IMR-90 (cell line): Measurements from ENCODE around the gene COL11A2. TPM values are rescaled to one million over a fixed set of nuclear protein-coding genes. Genes with fewer than 3 reads are reported as not detected.

ENCODE experiments used
- ATAC-seq: fragments of 200-7000 bp; cut with Tn5 transposase; 2 replicates; pipeline ENCODE4 v1.9.1; 2020; ENCODE audit warnings: low read depth, mild to moderate bottlenecking, moderate library complexity
- BruUV-seq: library from RNA; stranded (reverse); fragments of 400-500 nt; replicated peaks from 2 replicates; lab custom pipeline; 2021; lab: Mats Ljungman, UMichigan
- CTCF ChIA-PET: fragments of 300-600 bp; formaldehyde crosslinking; extraction: SDS; loops from one replicate; lab custom pipeline; 2021; ENCODE audit warnings: antibody characterized with exemption; lab: Yijun Ruan, JAX
- POLR2A ChIA-PET: fragments of 300-600 bp; sonication (Branson Sonifier 250); formaldehyde crosslinking; loops from one replicate; lab custom pipeline; 2022; ENCODE audit warnings: antibody characterized with exemption; ENCODE audit not compliant: unreplicated experiment; lab: Charles Lee
- DNase-seq: peaks from one replicate; pipeline ENCODE4 v3.0.0; 2013
- H2AFZ ChIP-seq: replicated peaks from 2 replicates; pipeline ENCODE3; 2013; ENCODE audit warnings: low read length, mild to moderate bottlenecking; ENCODE audit not compliant: poor library complexity
- H2AK5ac ChIP-seq: 2 replicates; pipeline ENCODE4 v1.6.1; 2013; ENCODE audit warnings: low read depth, low read length, inconsistent platforms
- H2AK9ac ChIP-seq: replicated peaks from 2 replicates; pipeline ENCODE3; 2013; ENCODE audit warnings: mild to moderate bottlenecking, low read depth, low read length, moderate library complexity; ENCODE audit not compliant: poor library complexity
- H2BK120ac ChIP-seq: 2 replicates; pipeline ENCODE4 v1.6.1; 2013; ENCODE audit warnings: low read depth, low read length, inconsistent platforms
- H2BK15ac ChIP-seq: 3 replicates; pipeline ENCODE4 v1.6.1; 2013; ENCODE audit warnings: low read depth, low read length, inconsistent platforms
- H2BK20ac ChIP-seq: 2 replicates; pipeline ENCODE4 v1.6.1; 2013; ENCODE audit warnings: low read depth, mild to moderate bottlenecking, inconsistent platforms, low read length, moderate library complexity
- H2BK5ac ChIP-seq: 2 replicates; pipeline ENCODE4 v1.6.1; 2013; ENCODE audit warnings: mild to moderate bottlenecking, low read depth, low read length, inconsistent platforms; ENCODE audit not compliant: poor library complexity, severe bottlenecking
- H3K14ac ChIP-seq: replicated peaks from 2 replicates; pipeline ENCODE4 v1.6.1; 2013; ENCODE audit warnings: low read depth, low read length, inconsistent platforms
- H3K18ac ChIP-seq: 2 replicates; pipeline ENCODE4 v1.6.1; 2013; ENCODE audit warnings: low read depth, low read length, control low read depth
- H3K23ac ChIP-seq: 2 replicates; pipeline ENCODE4 v1.6.1; 2013; ENCODE audit warnings: low read depth, low read length, inconsistent platforms
- H3K27ac ChIP-seq: 2 replicates; pipeline ENCODE4 v1.5.1; 2013; ENCODE audit warnings: mild to moderate bottlenecking, control low read depth, low read length; ENCODE audit not compliant: insufficient read depth
- H3K27me3 ChIP-seq: 2 replicates; pipeline ENCODE4 v1.6.1; 2013; ENCODE audit warnings: low read length; ENCODE audit not compliant: control insufficient read depth, insufficient read depth
- H3K36me3 ChIP-seq: 2 replicates; pipeline ENCODE4 v1.6.1; 2013; ENCODE audit warnings: low read length, mixed read lengths; ENCODE audit not compliant: control insufficient read depth, insufficient read depth
- H3K4ac ChIP-seq: 2 replicates; pipeline ENCODE4 v1.6.1; 2013; ENCODE audit warnings: low read depth, low read length, inconsistent platforms
- H3K4me1 ChIP-seq: 2 replicates; pipeline ENCODE4 v1.6.1; 2013; ENCODE audit warnings: low read length, mixed read lengths; ENCODE audit not compliant: control insufficient read depth, insufficient read depth
- H3K4me2 ChIP-seq: 2 replicates; pipeline ENCODE4 v1.6.1; 2013; ENCODE audit warnings: low read depth, mild to moderate bottlenecking, control low read depth, low read length, moderate library complexity
- H3K4me3 ChIP-seq: 2 replicates; pipeline ENCODE4 v1.5.1; 2013; ENCODE audit warnings: low read depth, mild to moderate bottlenecking, control low read depth, low read length, moderate library complexity; ENCODE audit not compliant: insufficient read depth
- H3K56ac ChIP-seq: 2 replicates; pipeline ENCODE4 v1.6.1; 2013; ENCODE audit warnings: low read length, inconsistent platforms; ENCODE audit not compliant: insufficient read depth; ENCODE audit errors: extremely low read depth
- H3K79me1 ChIP-seq, 2 experiments: 2 replicates each; pipeline ENCODE4 v1.6.1; 2013; ENCODE audit warnings: low read length in 2 of 2, inconsistent platforms in 1 of 2, low read depth in 1 of 2
- H3K9ac ChIP-seq: 2 replicates; pipeline ENCODE4 v1.6.1; 2013; ENCODE audit warnings: low read depth, low read length, control low read depth
- H3K9me1 ChIP-seq: 2 replicates; pipeline ENCODE4 v1.6.1; 2013; ENCODE audit warnings: low read length, inconsistent platforms; ENCODE audit not compliant: insufficient read depth
- H3K9me3 ChIP-seq: 2 replicates; pipeline ENCODE4 v1.6.1; 2013; ENCODE audit warnings: low read length; ENCODE audit not compliant: control insufficient read depth, insufficient read depth
- H4K20me1 ChIP-seq: 2 replicates; pipeline ENCODE4 v1.6.1; 2013; ENCODE audit warnings: low read length, inconsistent platforms; ENCODE audit not compliant: insufficient read depth
- H4K5ac ChIP-seq: 2 replicates; pipeline ENCODE4 v1.6.1; 2013; ENCODE audit warnings: mild to moderate bottlenecking, low read depth, low read length, control low read depth
- H4K8ac ChIP-seq, 2 experiments: 2 replicates each; pipeline ENCODE4 v1.6.1; 2013; ENCODE audit warnings: low read depth in 2 of 2, low read length in 2 of 2, control low read depth in 1 of 2, inconsistent platforms in 1 of 2
- H4K91ac ChIP-seq: 2 replicates; pipeline ENCODE4 v1.6.1; 2013; ENCODE audit warnings: low read depth, low read length, inconsistent platforms; ENCODE audit not compliant: insufficient read depth
- BHLHE40 ChIP-seq: fragments of 150-350 bp; IDR thresholded peaks from 2 replicates; pipeline ENCODE4 v1.6.1; 2016; ENCODE audit warnings: mild to moderate bottlenecking, low read depth, low read length
- CEBPB ChIP-seq: IDR thresholded peaks from 2 replicates; pipeline ENCODE4 v1.6.1; 2012; ENCODE audit warnings: low read depth, low read length, improper control_type of control experiment
- CHD1 ChIP-seq: IDR thresholded peaks from 2 replicates; pipeline ENCODE4 v1.6.1; 2012; ENCODE audit warnings: low read depth, low read length, improper control_type of control experiment
- CTCF ChIP-seq: conservative IDR thresholded peaks from 2 replicates; pipeline ENCODE4 v1.5.1; 2012; ENCODE audit warnings: mild to moderate bottlenecking, low read depth, low read length, improper control_type of control experiment
- FOS ChIP-seq: fragments of 150-350 bp; IDR thresholded peaks from 2 replicates; pipeline ENCODE4 v1.6.1; 2016; ENCODE audit warnings: low read depth, low read length
- MAFK ChIP-seq: IDR thresholded peaks from 2 replicates; pipeline ENCODE4 v1.6.1; 2012; ENCODE audit warnings: low read depth, low read length, improper control_type of control experiment
- MAZ ChIP-seq: IDR thresholded peaks from 2 replicates; pipeline ENCODE4 v1.6.1; 2012; ENCODE audit warnings: low read depth, mild to moderate bottlenecking, low read length, improper control_type of control experiment, moderate library complexity, borderline replicate concordance
- MXI1 ChIP-seq: IDR thresholded peaks from 2 replicates; pipeline ENCODE4 v1.6.1; 2012; ENCODE audit warnings: low read depth, mild to moderate bottlenecking, low read length, moderate library complexity, borderline replicate concordance
- NFE2L2 ChIP-seq: fragments of 150-350 bp; IDR thresholded peaks from 2 replicates; pipeline ENCODE4 v1.6.1; 2016; ENCODE audit warnings: low read depth, mild to moderate bottlenecking, low read length
- POLR2A ChIP-seq: IDR thresholded peaks from 2 replicates; pipeline ENCODE4 v1.6.1; 2012; ENCODE audit warnings: mild to moderate bottlenecking, low read depth, low read length
- RAD21 ChIP-seq: IDR thresholded peaks from 2 replicates; pipeline ENCODE4 v1.6.1; 2012; ENCODE audit warnings: low read length, improper control_type of control experiment
- RCOR1 ChIP-seq: IDR thresholded peaks from 2 replicates; pipeline ENCODE4 v1.6.1; 2012; ENCODE audit warnings: mild to moderate bottlenecking, low read length, improper control_type of control experiment; ENCODE audit not compliant: insufficient replicate concordance
- RFX5 ChIP-seq: IDR thresholded peaks from 2 replicates; pipeline ENCODE4 v1.8.0; 2012; ENCODE audit warnings: low read depth, mild to moderate bottlenecking, low read length, moderate library complexity
- USF2 ChIP-seq: fragments of 150-350 bp; IDR thresholded peaks from 2 replicates; pipeline ENCODE4 v1.6.1; 2017; ENCODE audit warnings: mild to moderate bottlenecking, antibody characterized with exemption, low read length, low read depth
- WGBS, 2 experiments: methylation state at CpG; one replicate each; pipeline versions ENCODE4 v1.1.5 to v1.1.7; 2013; ENCODE audit warnings: missing lambda C conversion rate in 2 of 2; ENCODE audit not compliant: insufficient read length in 1 of 2; ENCODE audit errors: extremely low coverage in 2 of 2; 5-methylcytosine and 5-hydroxymethylcytosine counted together
- dilution Hi-C: fragments of 300-500 bp; cut with HindIII; formaldehyde crosslinking; loops from one replicate; pipeline ENCODE4 v1.14.3; 2018; ENCODE audit warnings: low sequenced_read_pairs; ENCODE audit not compliant: unreplicated experiment
- in situ Hi-C: fragments of 300-500 bp; cut with MboI; formaldehyde crosslinking; loops from 3 replicates; pipeline ENCODE4 v1.14.3; 2019; ENCODE audit warnings: low sequenced_read_pairs, inconsistent platforms, mixed read lengths
- intact Hi-C: fragments of 100-400 bp; cut with micrococcal nuclease; formaldehyde crosslinking; loops from 2 replicates; pipeline ENCODE4 v1.10.0; 2022
- polyA plus RNA-seq, 3 experiments: library from polyadenylated mRNA; depleted of rRNA; stranded (reverse); fragments of >200 nt; gene quantifications; 2 replicates each; pipeline ENCODE4 v1.2.3, GENCODE V29; 2012; ENCODE audit warnings: low replicate concordance in 1 of 3
- total RNA-seq: library from RNA; depleted of rRNA; stranded (reverse); fragments of >200 nt; gene quantifications from 2 replicates; pipeline ENCODE4 v1.2.3, GENCODE V29; 2012

The COL11A2 gene
- total and polyA plus RNA-seq, 2 of the 4 experiments (the other 2 are of a cell fraction), result under 0.01 to 0.38 TPM

DNA sequence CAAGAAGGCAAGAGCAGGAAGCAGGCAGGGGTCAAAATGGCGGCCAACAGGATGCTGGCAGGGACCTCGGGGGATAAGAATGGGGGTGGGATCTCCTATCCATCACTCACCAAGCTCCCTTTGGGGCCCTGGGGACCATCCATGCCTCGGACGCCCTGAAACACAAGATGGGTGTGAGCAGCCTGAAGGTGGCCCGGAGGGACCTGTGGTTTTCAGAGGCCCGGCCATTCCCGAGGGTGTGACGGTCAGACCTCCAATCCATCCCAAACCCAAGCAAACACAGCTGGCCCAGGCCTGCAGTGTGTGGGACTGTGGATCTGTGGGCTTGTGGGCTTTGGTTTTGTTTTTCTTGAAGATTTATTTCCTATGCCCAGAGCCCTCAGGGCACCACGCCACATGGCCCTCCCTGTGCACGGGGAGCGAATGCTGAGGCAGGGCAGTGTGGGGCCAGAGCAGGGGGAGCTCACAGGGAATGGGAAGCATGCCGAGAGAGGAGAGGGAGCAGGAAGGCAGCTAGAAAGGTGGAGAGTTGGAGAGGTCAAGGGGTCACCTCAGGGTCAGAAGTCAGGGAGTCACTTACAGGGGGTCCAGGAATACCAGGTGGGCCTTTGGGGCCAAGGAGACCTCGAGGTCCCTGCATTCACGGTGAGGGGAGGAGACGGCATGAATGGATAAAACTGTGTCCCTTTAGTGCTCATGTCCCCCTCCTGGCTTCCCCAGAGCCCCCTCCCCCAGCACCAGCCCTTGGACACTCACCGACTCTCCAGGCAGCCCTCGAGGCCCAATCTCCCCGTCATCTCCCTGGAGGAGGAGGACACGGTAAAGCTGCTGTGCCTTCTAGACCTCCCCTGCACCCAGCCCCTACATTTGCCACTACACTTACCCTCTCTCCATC lies 14.5 kb downstream of the COL11A2 start (continued):
- TF ChIP-seq NFE2L2, result no peak

- no peaks in the 10 kb centered on the region for H4K20me1 ChIP-seq
- no peak overlapping the region for H2BK120ac ChIP-seq
- H3K4me3 ChIP-seq, result no peak overlapping the region
- ChIA-PET CTCF (no interaction called here), POLR2A (no interaction called here)
- H2BK15ac ChIP-seq, result no peak overlapping the region
- dilution Hi-C loops, result no loop called here
- H3K27ac ChIP-seq, result no peak overlapping the region
- no peak overlapping the region for H4K91ac ChIP-seq
- H3K9me1 ChIP-seq, result no peaks in the 10 kb centered on the region
- H4K8ac ChIP-seq, result no peak overlapping the region
- 77% methylated on average over 4 of the region's 7 CpGs; no CpG with 5 or more reads in 1 of the 2 experiments for WGBS, 2 experiments
- H3K4ac ChIP-seq, result no peak overlapping the region
- in situ Hi-C loops, result no loop called here
- no peak overlapping the region for H3K14ac ChIP-seq
- no peak overlapping the region for H3K18ac ChIP-seq
- DNase-seq, result no peak
- no peak overlapping the region for H2AFZ ChIP-seq
- no peaks in the 10 kb centered on the region for H3K9me3 ChIP-seq
- no peak for ATAC-seq
- no peak overlapping the region for H3K23ac ChIP-seq
- no peak overlapping the region for H2BK5ac ChIP-seq
- no peak overlapping the region for H3K9ac ChIP-seq
- H3K27me3 ChIP-seq, result peaks cover 16% of the 10 kb centered on the region
- intact Hi-C loops, result no loop called here
- no peak overlapping the region for H3K4me2 ChIP-seq
- BruUV-seq, result no TSS peak
- H4K5ac ChIP-seq, result no peak overlapping the region
- H3K36me3 ChIP-seq, result no peaks in the 10 kb centered on the region
- H2AK9ac ChIP-seq, result no peak overlapping the region
- no peaks in the 10 kb centered on the region for H3K4me1 ChIP-seq
- H2BK20ac ChIP-seq, result no peak overlapping the region
- H3K56ac ChIP-seq, result no peak overlapping the region
- no peaks in the 10 kb centered on the region for H3K79me1 ChIP-seq
- H2AK5ac ChIP-seq, result no peak overlapping the region
- TF ChIP-seq MAZ (no peak), FOS (no peak), RFX5 (no peak), USF2 (no peak), CEBPB (no peak), NFE2L2 (no peak), RCOR1 (no peak), MAFK (no peak), CTCF (no peak), MXI1 (no peak), POLR2A (no peak), CHD1 (no peak), RAD21 (no peak), BHLHE40 (no peak)
Measured at GRCh38 chr6:33176906-33177305, 15.4 kb downstream of the COL11A2 start.
